ENCODE data around the gene CSNK1G1.

CSNK1G1 gene

GRCh38 chr15:64117759-64118487 lies 238.1 kb downstream of the CSNK1G1 start:
- H3K27me3 ChIP-seq (ENCODE audit: low read length), result no peaks in the 10 kb centered on the region
- no peak for TF ChIP-seq EZH2phosphoT487 (conservative IDR thresholded peaks at IDR 0.05; ENCODE audit: low read length)
- no peak for TF ChIP-seq CTCF (IDR thresholded peaks at IDR 0.05; ENCODE audit: insufficient read depth, low read length, poor library complexity, severe bottlenecking)
- peaks cover 22% of the 10 kb centered on the region; the same call in 1 of the 2 replicates for H3K36me3 ChIP-seq (ENCODE audit: low read length)

More at GRCh38 chr15:64117759-64118487, 238.1 kb downstream of the CSNK1G1 start:
- H3F3A ChIP-seq (ENCODE audit: insufficient read depth), result no peaks in the 10 kb centered on the region
- no peak overlapping the region for H3K4me2 ChIP-seq (ENCODE audit: low read depth, low read length, poor library complexity, severe bottlenecking)
- no peaks in the 10 kb centered on the region for H4K20me1 ChIP-seq (ENCODE audit: low read depth, low read length)
- no peak overlapping the region for H2AFZ ChIP-seq (ENCODE audit: low read depth, low read length, severe bottlenecking)
- no peaks in the 10 kb centered on the region for H3K9me3 ChIP-seq (ENCODE audit: insufficient read depth, low read length)
- no peaks in the 10 kb centered on the region for H3K79me2 ChIP-seq (ENCODE audit: insufficient read depth, low read length)
- no peak overlapping the region for H3K9ac ChIP-seq (ENCODE audit: low read length)
- H3K27ac ChIP-seq (ENCODE audit: low read depth, low read length), result no peak overlapping the region
- H3K4me3 ChIP-seq (ENCODE audit: insufficient read depth, low read length, poor library complexity, severe bottlenecking), result no peak overlapping the region
- H3K9me2 ChIP-seq (replicated peaks; ENCODE audit: insufficient read depth, low read length), result no peaks in the 10 kb centered on the region
